Breast epithelium (tissue), 4 donors: ENCODE results near the gene RAB6A. TPM values are rescaled to one million over a fixed set of nuclear protein-coding genes. Genes with fewer than 3 reads are reported as not detected.

Source experiments
- DNase-seq, 2 donors: peaks; one replicate each; pipeline ENCODE4 v3.0.0-alpha.2; 2019; ENCODE audit warnings: low spot score in 2 of 2
- H3K27ac ChIP-seq, 2 donors: fragments of 200-600 bp; sonication (generic) in 1 of 2; one replicate each; pipeline ENCODE4 v1.5.1; 2016 to 2019; ENCODE audit warnings: mild to moderate bottlenecking in 1 of 2
- H3K27me3 ChIP-seq, 2 donors: fragments of 200-600 bp; sonication (generic) in 1 of 2; one replicate each; pipeline versions ENCODE4 v1.5.1 to v1.6.0; 2017 to 2019; ENCODE audit warnings: control low read depth in 1 of 2, mild to moderate bottlenecking in 1 of 2
- H3K36me3 ChIP-seq: fragments of 200-600 bp; one replicate; pipeline ENCODE4 v1.5.1; 2019
- H3K4me1 ChIP-seq, 2 donors: fragments of 200-600 bp; sonication (generic); one replicate each; pipeline ENCODE4 v1.5.1; 2016 to 2019; ENCODE audit warnings: control low read depth in 1 of 2
- H3K4me3 ChIP-seq, 3 donors: fragments of 200-600 bp; sonication (generic); 1 replicate in 2 of 3; 2 replicates in 1 of 3; pipeline ENCODE4 v1.5.1; 2016 to 2019; ENCODE audit warnings: mild to moderate bottlenecking in 3 of 3, moderate library complexity in 2 of 3
- H3K9me3 ChIP-seq, 2 donors: fragments of 200-600 bp; sonication (generic) in 1 of 2; one replicate each; pipeline ENCODE4 v1.5.1; 2016 to 2019; ENCODE audit warnings: control low read depth in 1 of 2
- CTCF ChIP-seq, 3 donors: fragments of 450-650 bp; IDR thresholded peaks; one replicate each; pipeline ENCODE4 v1.5.1; 2016 to 2017; ENCODE audit warnings: antibody characterized with exemption in 3 of 3, mild to moderate bottlenecking in 3 of 3, moderate library complexity in 3 of 3
- POLR2A ChIP-seq: fragments of 450-650 bp; IDR thresholded peaks from one replicate; pipeline ENCODE4 v1.6.1; 2016; ENCODE audit warnings: antibody characterized with exemption, mild to moderate bottlenecking, moderate library complexity
- POLR2AphosphoS5 ChIP-seq, 3 donors: sonication (generic); formaldehyde crosslinking; IDR thresholded peaks; one replicate each; pipeline ENCODE4 v1.6.1; 2017; ENCODE audit warnings: antibody characterized with exemption in 3 of 3
- intact Hi-C: fragments of 100-400 bp; cut with DNase I; formaldehyde crosslinking; loops from one replicate; pipeline ENCODE4 v1.15.1; 2023; ENCODE audit warnings: low total_unique reads
- total RNA-seq, 3 donors: library from RNA; depleted of rRNA; stranded (reverse); fragments of >200 nt; gene quantifications; one replicate each; pipeline ENCODE4 v1.1.0, GENCODE V29; 2016

The RAB6A gene
- total RNA-seq, 3 donors from 2014 or later = 79.6 to 119 (median 102) TPM

- Histone ChIP-seq H3K27ac (no peak overlapping the region), H3K27me3 (no peaks in the 10 kb centered on the region), H3K36me3 (no peaks in the 10 kb centered on the region), H3K4me1 (no peaks in the 10 kb centered on the region), H3K9me3 (no peaks in the 10 kb centered on the region), H3K4me3 (no peak overlapping the region)
- DNase-seq = no peak
- TF ChIP-seq POLR2AphosphoS5 (IDR thresholded peaks at IDR 0.05) = no peak
- TF ChIP-seq POLR2A = no peak
- TF ChIP-seq CTCF (IDR thresholded peaks at IDR 0.05) = no peak
- intact Hi-C loops = no loop called here
Observed at GRCh38 chr11:73633999-73634398, 126.9 kb downstream of the RAB6A start.

DNA sequence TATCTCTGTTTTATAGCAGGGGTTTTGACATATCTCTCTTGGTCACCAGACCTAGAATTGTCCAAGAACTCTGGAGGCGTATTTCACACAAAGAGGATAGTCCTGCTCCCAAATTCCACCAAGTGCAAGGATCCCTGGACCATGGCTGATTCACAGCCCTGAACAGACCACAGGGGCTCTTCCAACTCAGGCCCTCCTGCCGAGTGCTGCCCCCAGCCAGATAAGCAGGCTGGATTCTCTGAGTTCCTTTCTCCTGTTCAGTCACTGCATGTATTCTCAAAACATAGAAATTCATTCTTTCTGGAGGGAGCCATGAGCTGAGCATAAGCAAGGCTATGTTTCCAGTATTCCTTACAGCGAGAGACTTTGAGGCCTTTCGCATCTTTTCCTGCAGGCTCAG is 127.9 kb downstream of the RAB6A start:
- H3K4me1 ChIP-seq = no peaks in the 10 kb centered on the region
- H3K27ac ChIP-seq = no peak overlapping the region
- H3K36me3 ChIP-seq = no peaks in the 10 kb centered on the region
- intact Hi-C loops = no loop called here
- TF ChIP-seq CTCF (IDR thresholded peaks at IDR 0.05) (no peak), POLR2A (no peak), POLR2AphosphoS5 (IDR thresholded peaks at IDR 0.05) (no peak)
- no peak overlapping the region for H3K4me3 ChIP-seq
- H3K9me3 ChIP-seq = no peaks in the 10 kb centered on the region
- DNase-seq = no peak
- no peaks in the 10 kb centered on the region for H3K27me3 ChIP-seq

DNA sequence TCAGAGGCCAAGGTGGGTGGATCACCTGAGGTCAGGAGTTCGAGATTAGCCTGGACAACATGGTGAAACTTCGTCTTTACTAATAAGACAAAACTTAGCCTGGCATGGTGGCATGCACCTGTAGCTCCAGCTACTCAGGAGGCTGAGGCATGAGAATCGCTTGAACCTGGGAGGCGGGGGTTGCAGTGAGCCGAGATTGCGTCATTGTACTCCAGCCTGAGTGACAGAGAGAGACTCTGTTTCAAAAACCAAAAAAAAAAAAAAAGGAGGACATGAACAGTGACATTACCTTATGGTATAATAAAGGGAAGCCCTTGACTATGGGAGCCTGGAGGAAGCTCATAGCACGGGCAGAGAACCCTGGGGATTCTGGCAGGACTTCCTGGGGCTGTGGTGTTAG is 131.0 kb downstream of the RAB6A start:
- no peaks in the 10 kb centered on the region for H3K36me3 ChIP-seq
- H3K4me3 ChIP-seq = no peak overlapping the region
- H3K27ac ChIP-seq = no peak overlapping the region
- H3K27me3 ChIP-seq = no peaks in the 10 kb centered on the region
- no peaks in the 10 kb centered on the region for H3K4me1 ChIP-seq
- TF ChIP-seq POLR2A = no peak
- no peak for TF ChIP-seq CTCF (IDR thresholded peaks at IDR 0.05)
- TF ChIP-seq POLR2AphosphoS5 (IDR thresholded peaks at IDR 0.05) = no peak
- intact Hi-C loops = no loop called here
- no peak for DNase-seq
- H3K9me3 ChIP-seq = no peaks in the 10 kb centered on the region

DNA sequence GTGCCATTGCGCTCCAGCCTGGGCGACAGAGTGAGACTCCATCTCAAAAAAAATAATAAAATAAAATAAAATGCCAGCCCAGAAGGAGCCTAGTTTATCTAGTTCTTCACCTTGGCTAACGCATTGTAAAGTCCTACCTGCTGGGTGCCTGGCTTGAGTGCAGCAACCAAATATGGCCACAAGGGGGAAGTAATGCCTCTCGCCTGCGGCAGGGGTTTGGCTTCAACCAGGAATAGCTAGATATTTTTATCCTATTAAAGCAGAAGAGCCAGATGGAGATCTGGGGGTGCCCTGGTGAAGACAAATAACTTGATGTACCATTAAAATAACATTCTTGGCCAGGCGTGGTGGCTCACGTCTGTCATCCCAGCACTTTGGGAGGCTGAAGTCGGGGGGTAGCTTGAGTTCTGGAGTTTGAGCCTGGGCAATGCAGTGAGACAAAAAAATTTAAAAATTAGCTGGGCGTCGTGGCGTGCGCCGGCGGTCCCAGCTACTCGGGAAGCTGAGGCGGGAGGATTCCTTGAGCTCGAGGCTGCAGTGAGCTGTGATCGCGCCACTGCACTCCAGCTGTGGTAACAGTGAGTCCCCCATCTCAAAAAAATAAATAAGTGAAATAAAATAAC is 135.1 kb downstream of the RAB6A start:
- peak overlapping the region in 1 of 3 donors; percentile 46 for H3K4me3 ChIP-seq
- intact Hi-C loops = no loop called here
- H3K36me3 ChIP-seq = no peaks in the 10 kb centered on the region
- no peaks in the 10 kb centered on the region for H3K9me3 ChIP-seq
- H3K27me3 ChIP-seq = no peaks in the 10 kb centered on the region
- no peak overlapping the region for H3K27ac ChIP-seq
- peak; percentile 56 to 77 for DNase-seq
- TF ChIP-seq CTCF (IDR thresholded peaks at IDR 0.05) = peak; percentile 80 to 91 (median 84)
- TF ChIP-seq POLR2AphosphoS5 (IDR thresholded peaks at IDR 0.05) = no peak
- no peak for TF ChIP-seq POLR2A
- no peaks in the 10 kb centered on the region for H3K4me1 ChIP-seq

Other genes starting within 250 kb of the RAB6A start
- 10 to 100 TPM; 26.5 to 41.9 (median 28.8) TPM for gene FAM168A, start 163.0 kb downstream of the RAB6A start, total RNA-seq
- gene PLEKHB1, start 114.5 kb downstream of the RAB6A start, total RNA-seq = 10 to 100 TPM in 2 of 3 donors, under 1 TPM in 1; 0.80 to 49.6 (median 17.0) TPM
- 10 to 100 TPM in 2 of 3 donors, 1 to 10 TPM in 1; 6.9 to 28.2 (median 15.7) TPM for gene MRPL48, start 26.8 kb upstream of the RAB6A start, total RNA-seq
- gene COA4, start 115.8 kb upstream of the RAB6A start, total RNA-seq = 10 to 100 TPM; 58.9 to 76.7 (median 74.2) TPM
- 10 to 100 TPM in 1 of 3 donors, 1 to 10 TPM in 2; 8.5 to 19.0 (median 9.5) TPM for gene PAAF1, start 115.9 kb upstream of the RAB6A start, total RNA-seq
- gene DNAJB13, start 190.0 kb upstream of the RAB6A start, total RNA-seq = not detected
- 10 to 100 TPM; 28.2 to 82.4 (median 45.2) TPM for gene UCP2, start 221.8 kb upstream of the RAB6A start, total RNA-seq
- gene UCP3, start 248.0 kb upstream of the RAB6A start, total RNA-seq = 1 to 10 TPM; 1.6 to 5.9 (median 1.8) TPM